NCI-H2171 treated with DMSO at 0.1 percent for 48 hours (cell line): Measurements from ENCODE around the gene HMGB1.
"Not testable (repeated sequence)": the region's sequence is repeated elsewhere in the genome, so short reads cannot be mapped to it uniquely, and the experiment has no call there.

Experiments used
- DNase-seq: peaks from one replicate; lab custom pipeline; 2025; lab: John Stamatoyannopoulos, UW

Gene HMGB1

GRCh38 chr13:30466358-30466714 lies 600 bp upstream of the HMGB1 start:
- peak; percentile 46 for DNase-seq

DNA sequence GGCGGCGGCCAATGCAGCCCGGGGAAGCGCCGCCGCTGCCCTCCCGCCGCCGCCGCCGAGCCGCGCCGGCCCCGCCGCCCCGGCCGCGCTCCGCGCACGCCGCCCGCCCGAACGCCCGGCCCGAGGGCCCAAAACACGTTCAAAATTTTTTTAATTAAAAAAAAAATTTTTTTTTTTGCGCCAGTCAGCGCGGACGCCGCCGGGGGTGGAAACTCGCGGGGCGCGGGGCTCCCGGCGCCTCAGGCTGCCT lies 468 bp downstream of the HMGB1 start:
- DNase-seq, result no peak

DNA sequence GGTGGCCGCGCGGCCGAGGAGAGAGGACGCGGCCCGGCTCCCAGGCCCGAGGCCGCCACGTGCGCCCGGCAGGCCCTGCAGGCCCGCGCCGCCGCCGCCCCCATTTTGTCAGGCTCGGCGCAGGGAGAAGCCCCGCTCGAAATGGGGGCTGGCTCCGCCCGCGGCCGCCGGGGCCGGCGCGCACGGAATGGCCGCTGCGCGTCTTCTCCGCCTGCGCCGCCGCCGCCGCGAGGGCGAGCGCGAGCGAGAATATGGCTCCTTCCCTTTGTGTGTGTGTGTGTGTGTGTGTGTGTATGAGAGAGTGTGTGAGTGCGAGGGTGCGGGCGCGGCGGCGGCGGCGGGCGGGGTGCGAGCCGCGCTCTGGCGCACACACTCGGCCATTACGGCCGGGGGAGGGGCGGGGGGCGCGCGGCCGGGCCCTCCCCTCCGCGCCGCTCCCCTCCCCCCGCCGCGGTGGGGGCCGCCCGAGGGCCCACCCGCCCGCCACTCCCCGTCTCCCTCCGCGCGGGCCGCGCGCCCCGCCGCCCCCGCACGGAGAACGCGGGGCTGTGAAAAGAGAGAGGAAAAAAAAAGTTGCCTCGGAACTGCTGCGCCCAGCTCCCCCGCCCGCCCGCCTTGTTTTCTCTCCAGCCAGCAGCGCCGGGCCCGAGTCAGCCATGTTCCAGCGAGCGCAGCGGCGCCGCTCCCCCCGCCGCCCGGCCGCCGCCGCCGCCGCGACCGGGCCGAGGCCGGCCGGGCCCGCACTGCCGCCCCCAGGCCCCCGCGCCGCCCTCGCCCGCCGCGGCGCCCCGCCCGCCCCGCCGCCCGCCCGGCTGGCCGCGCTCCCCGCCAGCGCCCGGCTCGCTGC lies 1.0 kb downstream of the HMGB1 start:
- DNase-seq, result peak; percentile 60

- DNase-seq, result no peak
These were observed 1.8 kb downstream of the HMGB1 start for GRCh38 chr13:30463787-30464495.

DNA sequence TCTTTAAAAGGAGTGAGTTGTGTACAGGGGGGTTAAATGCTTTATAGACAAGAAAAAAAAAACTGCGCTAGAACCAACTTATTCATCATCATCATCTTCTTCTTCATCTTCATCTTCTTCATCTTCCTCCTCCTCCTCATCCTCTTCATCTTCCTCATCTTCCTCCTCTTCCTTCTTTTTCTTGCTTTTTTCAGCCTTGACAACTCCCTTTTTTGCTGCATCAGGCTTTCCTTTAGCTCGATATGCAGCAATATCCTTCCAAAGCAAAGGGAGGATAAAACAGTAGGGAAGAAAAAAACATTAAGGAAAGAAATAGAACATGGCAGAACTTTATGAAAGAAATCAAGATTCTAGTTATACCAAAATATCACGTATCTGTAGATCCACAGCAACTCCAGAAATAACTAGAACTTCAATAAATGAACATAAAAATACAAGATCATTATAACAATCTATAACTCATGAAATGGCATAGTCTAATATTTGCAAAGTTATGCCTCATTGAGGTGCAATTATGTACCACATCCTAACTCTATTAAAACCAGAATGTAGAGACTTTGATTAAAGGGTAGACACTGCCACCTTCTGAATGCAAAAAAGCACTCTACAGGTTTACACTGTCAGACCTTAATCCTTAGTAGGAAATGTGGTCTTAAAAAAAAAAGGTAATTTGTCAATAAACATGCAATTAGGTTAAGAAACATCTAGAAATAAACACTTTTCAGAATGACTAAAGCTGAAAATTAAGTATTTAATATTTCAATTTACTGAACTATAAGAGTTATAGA lies 4.3 kb downstream of the HMGB1 start:
- DNase-seq, result not testable (repeated sequence)

- no peak for DNase-seq
These were observed 8.3 kb downstream of the HMGB1 start for GRCh38 chr13:30457306-30457891.

DNA sequence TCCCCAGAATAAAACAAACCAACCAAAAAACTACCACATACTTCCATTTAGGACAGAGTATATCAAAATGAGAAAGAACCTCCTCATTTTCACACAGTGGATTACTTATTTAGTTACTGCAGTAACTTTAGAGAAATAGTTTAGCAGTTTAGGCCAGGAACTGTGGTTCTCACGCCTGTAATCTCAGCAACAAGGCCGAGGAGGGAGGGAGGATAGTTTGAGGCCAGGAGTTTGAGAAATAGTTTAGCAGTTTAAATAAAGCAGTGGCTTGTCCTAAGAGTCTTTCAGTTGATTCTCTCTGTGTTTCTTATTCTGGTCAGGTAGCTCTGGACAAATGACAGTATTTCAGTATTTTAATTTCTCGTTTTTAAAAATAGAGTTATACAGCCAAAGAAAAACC lies 9.4 kb downstream of the HMGB1 start:
- DNase-seq, result no peak

GRCh38 chr13:30454991-30455390 lies 10.7 kb downstream of the HMGB1 start:
- DNase-seq, result no peak

GRCh38 chr13:30453727-30454126 lies 12.0 kb downstream of the HMGB1 start:
- no peak for DNase-seq

- DNase-seq, result not testable (repeated sequence)
These were observed 14.3 kb downstream of the HMGB1 start for GRCh38 chr13:30451476-30451875.

DNA sequence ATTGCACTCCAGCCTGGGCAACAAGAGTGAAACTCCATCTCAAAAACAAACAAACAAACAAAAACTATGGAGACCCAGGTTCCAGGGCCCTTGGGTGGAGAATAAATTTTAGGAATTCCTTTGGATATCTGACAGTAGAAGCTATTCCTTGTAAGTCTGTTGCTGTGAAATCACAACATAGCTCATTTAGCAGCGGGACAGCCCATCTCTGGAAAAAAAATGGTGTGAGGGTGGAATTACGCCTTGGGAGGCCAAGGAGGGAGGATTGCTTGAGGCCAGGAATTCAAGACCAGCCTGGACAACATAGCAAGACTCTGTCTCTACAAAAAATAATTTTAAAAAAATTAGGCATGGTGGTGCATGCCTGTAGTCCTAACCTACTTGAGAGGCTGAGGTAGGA lies 15.7 kb downstream of the HMGB1 start:
- DNase-seq, result no peak

- DNase-seq, result no peak
These were observed 17.3 kb downstream of the HMGB1 start for GRCh38 chr13:30448441-30448840.

DNA sequence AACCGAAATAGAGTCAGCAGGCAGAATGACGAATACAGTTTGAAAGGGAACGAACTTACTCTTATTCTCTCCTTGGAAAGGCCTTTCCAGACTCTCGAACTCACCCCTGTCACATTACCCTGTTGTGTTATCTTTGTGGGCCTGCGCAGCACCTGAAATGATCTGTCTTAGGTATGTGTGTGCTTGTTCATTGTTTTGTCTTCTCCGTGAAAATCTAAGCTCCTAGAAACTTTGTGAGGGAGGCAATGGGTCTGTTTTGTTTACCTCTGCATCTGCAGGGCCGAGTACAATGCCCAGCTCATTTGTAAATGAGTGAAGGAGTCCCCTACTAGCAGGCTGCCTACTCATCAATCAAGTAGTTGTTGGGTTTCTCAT lies 19.6 kb downstream of the HMGB1 start:
- DNase-seq, result no peak

- no peak for DNase-seq
These were observed 21.8 kb downstream of the HMGB1 start for GRCh38 chr13:30443957-30444404.

GRCh38 chr13:30443491-30443890 lies 22.2 kb downstream of the HMGB1 start:
- not testable (repeated sequence) for DNase-seq

- DNase-seq, result no peak
These were observed 22.8 kb downstream of the HMGB1 start for GRCh38 chr13:30442926-30443325.

DNA sequence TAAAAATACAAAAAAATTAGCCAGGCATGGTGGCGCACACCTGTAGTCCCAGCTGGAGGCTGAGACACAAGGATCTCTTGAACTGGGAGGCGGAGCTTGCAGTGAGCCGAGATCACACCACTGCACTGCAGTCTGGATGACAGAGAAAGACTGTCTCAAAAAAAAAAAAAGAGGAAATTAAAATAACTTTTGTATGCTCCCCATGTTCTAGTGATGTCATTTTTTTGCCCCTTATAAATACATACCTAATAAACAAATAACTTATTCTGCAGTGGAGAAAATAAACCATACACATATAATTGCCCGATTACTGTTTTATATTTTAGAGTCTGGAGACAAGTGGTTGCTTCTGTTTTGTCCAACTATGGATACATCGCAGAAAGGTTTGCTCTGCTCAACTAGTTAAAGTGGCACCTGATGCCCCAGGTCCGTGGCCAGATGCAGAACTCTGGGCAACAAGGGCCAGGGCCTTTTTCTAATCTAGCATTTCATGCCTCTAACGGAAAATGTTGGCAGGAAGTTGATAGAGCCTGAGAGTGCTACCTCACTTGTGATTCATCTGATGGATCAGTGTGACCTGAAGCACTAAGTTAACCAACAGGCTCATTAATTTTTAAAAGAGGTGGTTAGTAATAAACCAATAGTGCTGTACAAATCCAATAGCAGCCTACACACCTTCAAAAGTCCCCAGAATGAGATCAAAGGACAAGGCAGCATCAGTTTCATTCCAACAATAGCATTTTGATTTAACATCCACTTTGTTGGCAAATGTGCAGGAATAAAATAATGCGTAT lies 24.6 kb downstream of the HMGB1 start:
- DNase-seq, result no peak

GRCh38 chr13:30438286-30438685 lies 27.4 kb downstream of the HMGB1 start:
- DNase-seq, result no peak

DNA sequence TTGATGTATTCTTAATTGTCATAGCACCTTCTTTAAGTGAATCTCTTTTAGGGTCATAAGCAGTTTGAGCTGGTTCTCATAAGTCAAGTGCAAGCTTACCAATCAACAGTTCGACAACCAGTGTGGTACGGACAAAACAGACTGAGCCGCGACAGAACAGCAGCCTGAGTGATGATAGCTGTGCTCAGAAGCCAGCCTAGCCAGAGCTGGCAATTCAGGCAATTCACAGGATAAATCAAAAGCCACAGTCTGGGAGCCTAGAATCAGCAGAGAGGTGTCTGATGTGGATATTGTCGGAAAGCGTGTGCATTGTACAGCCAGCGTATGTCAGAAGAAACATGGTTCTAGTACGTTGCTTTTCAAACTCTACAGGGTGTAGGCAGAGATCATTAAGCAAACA lies 28.6 kb downstream of the HMGB1 start:
- no peak for DNase-seq

DNA sequence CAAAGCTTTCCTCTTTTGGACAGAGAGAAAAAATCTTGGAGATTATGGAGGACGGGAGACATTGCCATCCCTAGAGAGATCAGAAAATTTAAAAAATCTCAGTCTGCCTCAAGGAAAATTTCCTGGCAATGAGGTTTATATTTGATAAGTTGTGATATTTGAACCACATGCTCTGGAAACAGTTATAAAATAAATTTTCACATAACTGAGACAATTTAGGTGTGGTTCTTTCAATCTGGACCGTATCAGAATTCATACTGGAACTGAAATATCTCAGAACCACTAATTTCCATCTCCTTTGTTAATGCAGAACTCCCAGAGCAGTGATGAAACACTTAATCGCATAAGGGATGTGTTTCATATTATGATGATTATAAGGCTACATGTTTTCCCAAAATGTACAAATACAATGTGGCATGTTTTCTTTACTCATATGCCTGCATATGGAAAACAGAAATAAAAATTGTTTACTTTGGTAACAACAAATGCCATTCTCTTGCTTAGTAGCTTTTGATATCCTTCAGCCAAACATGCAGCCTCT lies 29.8 kb downstream of the HMGB1 start:
- no peak for DNase-seq

- DNase-seq, result no peak
These were observed 34.3 kb downstream of the HMGB1 start for GRCh38 chr13:30431269-30431940.
